ENCODE measurements around the gene C17orf67.

DNA sequence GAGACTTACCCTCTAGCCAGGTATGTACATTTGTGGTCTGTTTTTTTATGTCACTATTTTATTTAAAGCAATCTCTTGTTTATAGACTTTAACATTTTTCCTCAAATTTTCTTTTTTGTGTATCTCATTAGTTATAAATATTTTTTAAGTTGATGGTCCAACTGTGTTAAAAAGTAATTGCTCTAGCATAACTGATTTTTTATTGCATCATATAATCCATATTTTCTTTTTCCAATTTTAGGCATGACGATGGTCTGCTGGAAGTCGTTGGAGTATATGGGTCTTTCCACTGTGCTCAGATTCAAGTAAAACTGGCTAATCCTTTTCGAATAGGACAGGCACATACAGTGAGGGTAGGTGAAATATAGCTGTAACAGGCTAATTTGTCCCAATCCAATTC lies 28.2 kb upstream of the C17orf67 start:
- TF ChIP-seq, protein P1, sequence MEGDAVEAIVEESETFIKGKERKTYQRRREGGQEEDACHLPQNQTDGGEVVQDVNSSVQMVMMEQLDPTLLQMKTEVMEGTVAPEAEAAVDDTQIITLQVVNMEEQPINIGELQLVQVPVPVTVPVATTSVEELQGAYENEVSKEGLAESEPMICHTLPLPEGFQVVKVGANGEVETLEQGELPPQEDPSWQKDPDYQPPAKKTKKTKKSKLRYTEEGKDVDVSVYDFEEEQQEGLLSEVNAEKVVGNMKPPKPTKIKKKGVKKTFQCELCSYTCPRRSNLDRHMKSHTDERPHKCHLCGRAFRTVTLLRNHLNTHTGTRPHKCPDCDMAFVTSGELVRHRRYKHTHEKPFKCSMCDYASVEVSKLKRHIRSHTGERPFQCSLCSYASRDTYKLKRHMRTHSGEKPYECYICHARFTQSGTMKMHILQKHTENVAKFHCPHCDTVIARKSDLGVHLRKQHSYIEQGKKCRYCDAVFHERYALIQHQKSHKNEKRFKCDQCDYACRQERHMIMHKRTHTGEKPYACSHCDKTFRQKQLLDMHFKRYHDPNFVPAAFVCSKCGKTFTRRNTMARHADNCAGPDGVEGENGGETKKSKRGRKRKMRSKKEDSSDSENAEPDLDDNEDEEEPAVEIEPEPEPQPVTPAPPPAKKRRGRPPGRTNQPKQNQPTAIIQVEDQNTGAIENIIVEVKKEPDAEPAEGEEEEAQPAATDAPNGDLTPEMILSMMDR (IDR thresholded peaks at IDR 0.05), result no peak
- TF ChIP-seq POLR2A (IDR thresholded peaks at IDR 0.05), result no peak
